HPDE6-E6E7 (cell line): ENCODE results near the gene TMEM54.

ENCODE experiments used
- DNase-seq: peaks from one replicate; pipeline ENCODE4 v3.0.0; 2011; ENCODE audit warnings: missing footprints; ENCODE audit errors: extremely low spot score

TMEM54 gene

DNA sequence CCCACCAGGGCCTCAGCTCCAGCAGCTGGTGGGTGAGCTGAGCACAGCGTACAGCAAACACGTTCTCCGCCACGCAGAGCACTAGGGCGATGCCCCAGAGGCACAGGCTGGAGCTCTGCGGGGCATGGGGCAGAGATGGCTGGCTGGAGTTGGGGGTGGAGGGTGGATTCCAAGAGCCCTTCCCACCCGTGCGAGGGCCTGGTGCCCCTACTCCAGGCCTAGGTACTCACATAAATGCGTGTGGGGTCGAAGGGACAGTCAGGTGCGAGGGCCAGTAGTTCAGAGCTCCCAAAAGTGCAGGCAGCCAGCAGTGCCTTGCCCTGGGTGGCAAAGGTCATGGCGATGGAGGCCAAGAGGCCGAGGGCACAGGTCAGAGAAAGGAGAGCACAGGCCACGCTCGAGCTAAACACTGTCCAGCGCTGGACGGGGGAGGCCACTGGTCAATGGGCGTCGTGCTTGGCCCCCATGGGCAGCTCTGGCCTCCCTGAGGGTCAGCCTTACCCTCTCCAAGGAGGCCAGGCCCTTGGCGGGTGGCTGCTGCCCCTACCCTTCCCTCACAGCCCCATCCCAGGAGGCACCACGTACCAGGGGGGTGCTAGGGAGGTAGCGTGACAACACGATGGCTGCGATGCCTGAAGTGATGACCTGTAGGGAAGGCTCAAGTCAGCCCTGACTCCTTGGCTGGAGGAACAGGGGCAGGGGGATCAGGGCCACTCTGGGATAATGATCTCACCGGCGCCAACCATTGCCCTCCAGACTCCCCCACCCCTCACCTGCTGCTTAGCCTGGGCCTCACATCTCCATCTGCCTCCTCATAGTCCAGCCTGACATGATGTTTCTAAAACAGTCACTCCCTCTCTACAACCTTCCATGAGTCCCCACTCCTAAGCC lies 5.6 kb downstream of the TMEM54 start:
- DNase-seq, result no peak

DNA sequence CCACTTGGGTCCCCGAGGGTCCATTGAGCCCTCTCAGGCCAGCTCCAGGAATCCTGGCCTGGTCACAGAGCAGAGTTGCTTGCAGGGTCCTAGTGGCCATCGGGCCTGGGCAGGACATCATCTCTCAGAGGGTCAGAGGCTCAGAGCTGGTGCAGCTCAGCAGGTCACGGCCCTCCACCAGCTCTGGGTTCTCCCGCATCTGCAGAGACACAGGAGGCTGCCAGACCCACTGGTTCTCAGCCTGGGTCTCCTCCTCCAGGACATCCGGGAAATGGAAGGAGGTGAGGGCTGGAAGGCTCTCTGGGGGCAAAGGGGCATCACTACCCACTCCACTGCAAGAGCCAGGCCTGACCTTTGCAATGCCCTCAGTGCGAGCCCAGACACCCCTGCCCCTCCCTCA lies 6.5 kb downstream of the TMEM54 start:
- no peak for DNase-seq

DNA sequence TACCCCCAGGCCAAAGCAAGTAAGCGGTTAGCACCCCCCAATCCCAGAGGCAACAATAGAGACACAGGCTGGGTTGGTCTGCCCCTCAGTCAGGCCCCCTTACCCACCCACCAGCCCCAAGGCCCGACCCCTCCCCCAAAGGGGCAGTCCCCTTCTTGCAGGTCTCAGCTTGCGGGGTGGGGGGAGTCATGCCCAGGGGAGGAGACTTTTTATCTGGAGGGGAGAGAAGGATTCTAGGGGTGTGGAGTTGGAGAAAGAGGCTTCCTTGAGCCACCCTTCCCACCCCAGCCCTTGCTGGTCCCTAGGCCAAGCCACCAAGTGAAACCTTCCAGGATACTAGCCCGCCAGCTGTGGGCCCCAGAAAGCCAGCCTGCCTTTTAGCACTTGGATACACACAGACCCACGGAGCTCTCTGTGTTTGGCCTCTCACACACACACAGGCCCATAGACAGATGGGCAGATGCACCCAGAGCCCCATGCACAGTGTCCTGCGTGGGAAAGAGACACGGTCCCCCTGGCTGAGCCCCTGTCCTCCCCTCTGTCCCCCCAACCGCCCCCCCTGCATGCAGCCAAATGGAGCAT lies 7.1 kb downstream of the TMEM54 start:
- no peak for DNase-seq

DNA sequence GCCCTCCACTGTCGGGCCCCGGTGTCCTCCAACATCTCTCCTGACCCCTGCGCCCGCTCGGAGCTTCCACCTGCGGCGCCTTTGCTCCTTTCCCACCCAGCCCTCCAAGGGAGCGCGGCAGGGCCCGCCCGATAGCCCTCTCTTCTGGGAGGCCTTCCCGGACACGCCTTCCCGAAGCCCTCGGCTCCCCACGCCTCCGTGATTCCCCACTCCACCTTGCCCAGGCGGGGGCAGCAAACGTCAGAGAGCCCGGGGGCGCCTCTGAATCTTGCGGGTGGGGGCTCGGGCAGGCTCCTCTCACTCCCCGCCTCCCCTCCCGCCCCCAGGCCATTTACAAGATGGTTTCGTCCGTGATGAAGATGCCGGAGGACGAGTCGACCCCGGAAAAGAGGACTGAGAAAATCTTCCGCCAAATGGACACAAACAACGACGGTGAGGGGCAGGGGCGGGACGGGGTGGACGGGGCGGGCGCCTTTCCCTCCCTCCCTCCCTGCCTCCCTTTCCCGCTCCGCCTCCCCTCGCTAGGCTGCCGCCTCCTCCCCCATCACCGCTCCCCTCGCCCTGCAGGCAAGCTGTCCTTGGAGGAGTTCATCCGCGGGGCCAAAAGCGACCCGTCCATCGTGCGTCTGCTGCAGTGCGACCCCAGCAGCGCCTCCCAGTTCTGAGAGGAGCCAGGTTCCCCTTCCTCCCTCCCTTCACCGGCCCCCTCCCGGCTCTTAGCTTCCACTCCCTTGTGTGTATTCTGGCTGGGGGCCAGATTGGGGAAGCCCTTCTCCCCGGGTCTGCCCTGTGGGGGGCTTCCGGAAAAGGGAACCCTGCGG lies 7.8 kb downstream of the TMEM54 start:
- no peak for DNase-seq

DNA sequence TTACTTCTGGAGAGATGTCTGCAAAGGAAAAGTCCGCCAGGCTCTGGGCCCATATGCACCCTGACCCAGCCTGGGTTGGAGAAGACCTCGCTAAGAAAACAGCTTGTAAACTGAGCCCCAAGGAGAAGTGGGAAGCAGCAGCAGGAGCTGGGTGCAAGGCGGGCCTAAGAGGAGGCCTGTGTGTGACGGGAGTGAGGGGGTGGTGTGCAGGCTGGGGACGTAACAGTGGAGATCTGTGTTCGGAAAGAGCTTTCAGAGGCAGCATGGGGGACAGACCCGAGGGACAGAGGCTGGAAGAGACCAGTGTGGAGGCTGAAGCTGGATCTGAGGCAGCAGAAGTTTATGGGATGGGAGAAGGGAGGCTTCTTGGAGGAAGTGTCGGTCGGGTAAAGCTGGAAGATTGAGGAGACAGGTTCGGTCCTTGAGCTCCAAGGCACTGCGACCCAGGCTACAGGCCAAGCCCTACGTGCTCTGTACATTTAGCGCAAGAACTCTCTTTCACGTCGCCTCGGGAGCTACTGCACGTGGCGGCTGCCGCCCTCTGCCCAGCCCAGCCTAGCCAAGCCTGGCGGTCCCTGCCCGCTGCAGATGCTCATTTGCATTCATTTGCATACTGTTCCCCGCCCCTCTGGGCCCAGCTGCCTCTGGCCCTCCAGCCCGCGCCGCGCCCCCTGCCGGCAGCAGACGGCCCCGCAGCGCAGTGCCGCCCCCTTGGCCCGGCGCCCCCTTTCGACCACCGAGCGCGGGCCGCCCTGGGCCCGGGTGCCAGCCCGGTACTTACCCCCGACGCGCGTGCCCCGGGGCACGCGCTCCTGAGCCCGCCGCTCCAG lies 8.6 kb downstream of the TMEM54 start:
- no peak for DNase-seq

DNA sequence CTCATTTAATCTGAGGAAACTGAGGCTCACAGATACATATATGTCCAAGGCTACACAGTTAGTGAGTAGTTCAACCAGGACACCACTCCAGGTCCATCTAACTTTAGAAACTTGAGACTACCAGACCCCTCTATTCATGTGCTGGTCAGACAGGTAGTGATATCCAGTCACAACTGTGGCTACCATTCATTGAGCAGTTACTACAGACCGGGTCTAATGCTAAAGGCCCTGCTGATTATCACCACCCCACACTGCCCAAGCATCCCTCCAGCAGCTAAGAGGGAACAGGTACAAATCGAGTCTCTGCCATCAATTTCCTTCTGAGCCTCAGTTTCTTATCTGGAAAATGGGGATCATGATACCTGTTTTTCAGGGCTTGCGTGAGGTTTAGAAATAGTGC lies 9.6 kb downstream of the TMEM54 start:
- no peak for DNase-seq

DNA sequence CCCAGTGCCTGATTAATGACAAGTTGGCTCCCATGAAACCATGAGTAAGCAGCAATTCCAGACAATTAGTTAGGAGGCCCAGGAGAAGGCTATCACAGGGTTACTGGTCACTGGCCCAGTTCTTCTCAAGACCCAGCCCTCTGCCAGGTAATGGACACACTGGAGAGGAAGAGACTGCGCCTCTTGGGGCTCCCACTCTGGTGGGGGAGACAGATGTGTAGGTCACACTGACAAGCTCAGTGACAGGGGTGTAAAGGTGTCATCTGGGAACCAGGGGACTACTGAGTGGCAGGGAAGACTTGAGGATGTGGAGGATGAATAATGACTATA lies 10.0 kb downstream of the TMEM54 start:
- no peak for DNase-seq

DNA sequence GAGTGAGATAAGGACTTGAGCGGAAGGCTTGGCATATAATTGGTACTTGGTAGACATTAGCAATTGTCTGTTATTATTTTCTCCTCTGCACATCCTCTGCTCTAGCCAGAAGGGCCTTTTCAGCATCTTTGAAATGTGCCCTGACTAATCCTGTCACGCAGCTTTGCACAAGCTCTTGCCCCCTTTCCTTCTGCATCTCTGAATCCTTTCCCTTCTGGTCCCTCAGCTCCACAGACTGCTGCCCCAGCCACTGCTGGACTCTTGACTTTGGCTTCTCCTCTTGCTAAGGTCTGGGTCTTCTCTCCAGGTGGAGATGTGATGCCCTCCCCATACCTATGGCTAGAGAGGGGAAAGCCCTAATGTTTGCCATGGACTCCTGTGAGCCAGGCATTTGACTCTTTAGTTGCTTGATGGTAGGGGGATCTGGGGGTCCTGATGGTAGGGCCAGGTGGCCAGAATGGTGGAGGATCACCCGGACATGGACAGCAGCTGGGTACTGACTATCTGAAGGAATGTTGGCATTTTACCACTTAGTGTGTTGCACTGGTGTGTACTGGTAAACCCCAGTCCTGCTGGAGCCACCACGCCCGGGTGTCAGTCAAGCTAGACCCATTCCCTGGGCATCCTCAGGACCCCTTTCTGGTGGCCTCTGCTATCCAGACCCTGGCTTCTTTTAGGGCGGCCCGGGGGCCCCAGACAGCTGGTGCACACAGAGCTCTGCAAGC lies 10.5 kb downstream of the TMEM54 start:
- DNase-seq, result no peak

DNA sequence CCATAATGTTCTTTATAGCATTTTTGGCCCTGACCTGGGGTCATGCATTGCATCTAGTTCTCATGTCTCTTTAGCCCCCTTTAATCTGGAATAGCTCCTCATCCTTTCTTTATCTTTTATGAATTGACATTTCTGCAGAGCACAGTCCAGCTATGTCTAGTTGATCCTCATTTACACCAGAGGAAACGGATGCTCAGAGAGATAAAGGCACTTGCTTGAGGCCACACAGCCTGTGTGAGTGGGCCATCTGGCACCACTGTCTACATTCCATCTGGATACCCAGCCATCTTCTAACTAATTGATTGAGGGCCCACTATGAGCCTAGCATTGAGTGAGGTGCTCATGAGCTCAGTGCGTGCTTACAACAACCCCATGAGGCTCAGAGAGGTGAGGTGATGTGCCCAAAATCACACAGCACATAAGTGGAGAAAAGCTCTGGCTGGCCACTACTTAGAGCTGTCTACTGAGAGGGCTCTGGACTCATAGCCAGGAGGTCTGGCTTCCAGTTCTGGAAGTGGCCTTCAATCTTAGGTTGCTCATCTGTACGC lies 11.4 kb downstream of the TMEM54 start:
- DNase-seq, result no peak

DNA sequence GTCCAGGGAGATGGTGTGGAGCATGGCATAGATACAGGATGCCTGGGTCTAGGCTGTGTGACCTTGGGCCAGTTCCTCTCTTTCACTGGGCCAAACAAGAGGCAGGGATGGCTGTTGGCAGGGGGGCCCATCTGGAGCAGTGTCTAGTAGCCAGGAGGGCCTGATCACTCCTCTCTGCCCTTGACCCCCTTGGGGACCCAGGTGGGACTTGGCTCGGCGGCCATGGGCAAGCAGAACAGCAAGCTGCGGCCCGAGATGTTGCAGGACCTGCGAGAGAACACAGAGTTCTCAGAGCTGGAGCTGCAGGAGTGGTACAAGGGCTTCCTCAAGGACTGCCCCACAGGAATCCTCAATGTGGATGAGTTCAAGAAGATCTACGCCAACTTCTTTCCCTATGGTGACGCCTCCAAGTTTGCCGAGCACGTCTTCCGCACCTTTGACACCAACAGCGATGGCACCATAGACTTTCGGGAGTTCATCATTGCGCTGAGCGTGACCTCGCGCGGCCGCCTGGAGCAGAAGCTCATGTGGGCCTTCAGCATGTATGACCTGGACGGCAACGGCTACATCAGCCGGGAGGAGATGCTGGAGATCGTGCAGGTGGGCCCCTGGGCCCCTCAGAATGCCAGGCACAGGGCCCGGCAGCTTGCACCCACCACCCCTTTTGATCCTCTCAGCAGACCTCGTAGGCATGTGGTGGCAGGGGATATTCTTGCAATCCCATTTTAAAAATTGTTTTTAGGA lies 12.3 kb downstream of the TMEM54 start:
- DNase-seq, result no peak

DNA sequence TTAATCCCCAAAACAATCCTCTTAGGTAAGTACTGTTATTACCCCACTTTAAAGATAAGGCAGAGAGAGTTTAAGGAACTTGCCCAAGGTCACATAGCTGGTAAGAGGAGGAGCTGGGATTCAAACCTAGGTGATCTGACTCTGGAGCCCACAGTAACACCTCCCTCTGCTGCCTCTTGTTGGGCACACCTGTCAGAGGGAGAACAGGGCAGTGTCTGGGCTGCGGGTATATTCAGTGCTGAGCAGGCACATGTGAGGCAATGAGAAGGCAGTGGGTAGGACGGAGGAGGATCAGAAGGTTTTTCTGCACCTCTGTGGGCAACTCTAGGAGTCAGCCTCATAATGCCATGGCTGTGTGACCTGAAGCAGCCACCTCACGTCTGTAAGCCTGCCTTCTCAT lies 13.1 kb downstream of the TMEM54 start:
- DNase-seq, result no peak

DNA sequence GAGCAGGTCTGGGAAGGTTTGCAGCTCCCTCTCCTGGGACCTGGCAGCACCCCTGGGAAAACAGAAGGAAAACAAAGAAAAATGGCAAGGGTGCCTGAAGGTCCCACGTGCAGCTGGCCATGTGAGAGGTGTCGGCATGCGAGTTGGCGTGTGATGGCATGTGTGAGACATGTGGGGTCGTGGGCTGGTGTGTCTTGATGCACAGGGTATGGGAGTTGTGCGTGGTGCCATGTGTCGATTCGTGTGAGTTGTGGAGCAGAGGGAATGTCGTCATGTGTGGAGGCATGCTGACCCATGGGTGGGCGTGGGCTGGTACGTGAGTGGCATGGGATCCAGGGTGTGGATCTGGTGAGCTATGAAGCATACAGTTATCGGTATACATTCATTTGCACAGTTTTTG lies 13.6 kb downstream of the TMEM54 start:
- DNase-seq, result no peak

DNA sequence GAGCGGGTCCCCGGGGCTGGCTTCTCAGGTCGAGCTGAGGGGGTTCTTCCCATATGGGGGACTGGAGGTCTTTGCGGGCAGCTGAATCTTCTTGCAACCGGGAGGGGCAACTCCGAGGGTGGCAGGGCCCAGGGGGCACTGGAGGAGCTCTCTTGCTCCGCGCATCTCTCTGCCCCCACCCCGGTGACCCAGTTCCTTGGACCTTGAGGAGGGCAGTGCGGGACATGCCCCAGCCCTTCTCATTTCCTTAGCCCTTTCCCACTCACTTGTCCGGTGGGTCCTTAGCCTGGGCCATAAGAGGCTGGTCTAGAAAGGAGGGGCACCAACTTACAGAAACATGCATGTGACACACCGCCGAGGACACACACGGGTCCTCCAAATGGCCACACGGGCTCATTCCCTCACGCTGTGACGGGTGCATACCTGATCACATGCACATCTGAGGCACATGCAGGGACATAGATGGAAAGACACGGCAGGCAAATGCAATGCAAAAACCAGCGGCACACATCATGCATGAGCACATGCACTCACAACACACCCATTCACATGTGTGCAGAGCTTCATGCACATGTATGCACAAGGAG lies 14.3 kb downstream of the TMEM54 start:
- no peak for DNase-seq

DNA sequence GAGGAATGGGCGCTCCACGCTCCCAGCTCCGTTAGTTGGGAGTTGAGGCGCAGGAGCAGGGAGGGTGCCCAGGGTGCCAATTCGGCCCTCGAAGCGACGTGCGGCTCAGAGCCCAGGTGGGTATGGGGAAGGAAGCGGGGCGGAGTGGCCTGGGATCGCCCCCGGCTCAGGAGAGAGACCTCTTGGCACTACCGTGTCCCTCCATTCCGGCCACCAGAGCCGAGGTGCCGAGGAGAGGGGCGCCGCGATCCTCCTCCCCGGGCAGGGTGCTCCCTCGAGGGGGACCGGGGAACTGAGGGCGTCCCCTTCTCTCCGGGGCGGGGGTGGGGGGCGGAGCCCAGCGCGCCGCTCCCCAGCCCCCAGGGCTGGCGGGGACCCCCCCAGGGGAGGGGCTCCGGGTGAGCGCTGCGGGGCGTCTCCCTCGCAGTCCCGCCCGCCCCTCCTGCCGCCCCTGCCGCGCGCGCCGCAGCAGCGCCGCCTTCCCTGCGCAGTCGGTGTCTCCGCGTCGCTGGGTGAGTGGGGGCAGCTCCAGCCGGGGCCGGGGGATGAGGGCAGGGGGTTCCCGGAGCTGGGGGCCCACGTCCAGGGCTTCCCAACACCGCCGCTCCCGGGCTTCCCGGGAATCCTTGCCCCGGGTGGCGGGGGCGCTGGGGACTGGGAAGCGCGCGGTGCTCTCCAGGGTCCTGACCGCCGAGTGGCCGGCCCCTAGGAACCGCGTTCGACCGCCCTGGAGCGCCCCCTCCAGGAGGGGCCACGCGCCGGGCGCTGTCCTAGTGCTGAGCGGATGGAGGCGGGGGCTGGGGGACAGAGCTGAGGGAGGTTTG lies 15.0 kb downstream of the TMEM54 start, which contains the start of gene HPCA:
Gene HPCA, plus strand, starts transcription at position 488 of the 824 bp plus-strand sequence. CDS start 2,408 bp downstream, outside the sequence.
- no peak for DNase-seq

DNA sequence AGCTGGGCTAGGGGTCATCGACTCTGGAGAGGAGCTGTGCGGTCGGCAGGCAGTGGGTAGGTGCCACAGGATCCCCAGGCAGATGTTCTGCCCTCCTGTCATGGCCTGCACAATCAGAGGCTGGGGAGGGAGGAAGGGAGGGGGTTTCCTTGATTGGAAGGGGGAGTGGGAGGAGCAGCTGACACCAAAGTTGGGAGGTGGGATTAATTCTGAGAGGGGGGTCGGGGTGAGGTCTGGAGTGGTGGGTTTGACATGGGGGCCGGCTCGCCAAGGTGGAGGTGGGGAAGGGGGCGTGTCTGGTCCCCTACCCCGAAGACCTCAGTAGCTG lies 15.5 kb downstream of the TMEM54 start:
- no peak for DNase-seq

DNA sequence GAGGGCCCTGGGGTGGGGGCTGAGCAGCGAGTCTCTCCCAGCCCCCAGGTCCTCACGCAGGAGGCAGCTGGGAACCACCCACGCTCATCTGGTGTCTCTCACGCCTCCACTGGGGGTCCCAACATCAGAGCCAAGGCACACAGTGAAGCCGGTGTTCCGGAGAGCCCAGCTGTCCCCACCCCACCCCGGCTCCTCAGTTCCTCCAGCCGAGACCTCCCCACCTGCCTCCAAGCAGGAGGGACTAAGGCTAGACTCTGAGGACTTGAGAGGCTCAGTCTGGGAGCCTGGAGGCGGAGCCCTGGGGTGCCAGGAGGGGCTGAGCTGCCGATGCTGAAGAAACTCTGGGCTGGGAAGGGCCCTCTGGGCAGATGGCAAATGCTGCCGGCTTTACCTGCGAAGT lies 16.5 kb downstream of the TMEM54 start:
- DNase-seq, result no peak

DNA sequence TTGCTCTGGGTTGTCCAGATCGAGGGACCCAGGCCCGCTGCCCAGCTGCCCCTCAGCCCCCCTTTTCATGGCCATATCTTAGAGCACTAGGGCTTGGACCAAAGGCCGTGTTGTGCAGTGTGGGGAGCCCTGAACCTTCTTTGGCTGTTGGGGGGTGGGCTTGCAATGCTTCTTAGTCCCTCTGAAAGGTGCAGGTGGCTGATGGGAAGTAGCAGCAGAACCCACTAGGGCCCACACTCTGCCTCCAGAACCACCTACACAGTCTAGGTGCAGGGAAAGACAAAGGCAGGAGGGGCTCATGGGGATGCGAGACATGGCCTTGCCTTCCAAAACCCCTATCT lies 17.2 kb downstream of the TMEM54 start:
- no peak for DNase-seq

DNA sequence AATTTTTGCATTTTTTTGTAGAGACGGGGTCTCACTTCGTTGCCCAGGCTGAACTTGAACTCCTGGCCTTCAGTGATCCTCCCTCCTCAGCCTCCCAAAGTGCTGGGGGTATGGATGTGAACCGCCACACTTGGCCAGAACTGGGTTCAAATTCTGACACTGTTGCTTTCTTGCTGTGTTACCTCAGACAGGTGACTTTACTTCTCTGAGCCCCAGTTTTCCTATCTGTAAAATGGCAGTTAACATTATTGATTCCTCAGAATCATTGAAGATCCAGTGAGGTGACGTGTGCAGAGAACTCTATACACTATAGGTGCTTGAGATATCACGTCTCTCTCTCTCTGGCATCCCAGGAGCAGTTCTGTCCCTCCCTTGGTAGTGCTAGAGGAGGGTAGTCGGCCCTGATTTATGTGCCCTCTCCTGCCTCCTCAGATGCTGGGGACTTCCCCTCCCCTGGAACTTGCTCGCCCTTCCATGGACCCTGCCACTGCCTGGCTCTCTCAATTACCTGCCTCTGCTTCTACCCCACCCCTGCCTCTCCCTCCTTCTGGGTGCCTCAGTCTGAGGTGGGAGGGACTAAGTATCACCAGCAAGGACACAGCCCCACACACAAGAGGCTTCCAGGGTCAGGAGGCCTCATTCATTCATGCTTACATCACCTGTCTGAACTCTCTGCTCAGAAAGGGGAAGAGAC lies 17.7 kb downstream of the TMEM54 start:
- no peak for DNase-seq
